ENCODE data around the gene MAX.
A peak's percentile ranks its signal among the peaks of the same experiment; 100 is the strongest.
"Not testable (repeated sequence)": the region's sequence is repeated elsewhere in the genome, so short reads cannot be mapped to it uniquely, and the experiment has no call there.

Gene MAX

DNA sequence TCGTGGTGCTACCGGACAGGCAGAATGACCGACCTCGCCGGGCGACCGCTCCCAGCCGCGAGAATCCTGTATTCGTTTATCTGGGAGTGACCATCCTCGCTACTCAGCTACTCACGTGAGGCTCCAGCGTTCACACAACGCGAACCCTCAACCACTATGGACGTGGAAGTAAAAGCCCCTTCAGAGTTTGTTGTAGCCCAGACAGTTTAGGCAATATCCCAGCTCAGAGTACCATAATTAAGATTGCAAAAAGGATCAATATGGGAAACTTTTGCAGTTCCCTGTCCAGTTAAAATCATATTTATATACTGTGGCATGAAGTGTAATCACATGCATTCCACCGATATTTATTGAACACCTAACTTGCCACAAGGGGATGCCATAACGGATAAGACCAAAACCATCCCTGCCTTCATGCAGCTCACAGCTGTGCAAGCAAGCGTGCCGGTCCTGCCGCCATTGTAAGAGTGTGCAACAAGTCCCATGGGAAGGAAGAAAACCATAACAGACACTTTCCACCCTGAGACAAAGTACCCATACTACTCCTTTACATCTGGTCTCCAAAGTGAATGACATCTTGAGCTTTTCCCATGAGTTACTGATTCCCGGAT lies 938 bp upstream of the MAX start:
- DNase-seq, result peak; percentile 68

DNA sequence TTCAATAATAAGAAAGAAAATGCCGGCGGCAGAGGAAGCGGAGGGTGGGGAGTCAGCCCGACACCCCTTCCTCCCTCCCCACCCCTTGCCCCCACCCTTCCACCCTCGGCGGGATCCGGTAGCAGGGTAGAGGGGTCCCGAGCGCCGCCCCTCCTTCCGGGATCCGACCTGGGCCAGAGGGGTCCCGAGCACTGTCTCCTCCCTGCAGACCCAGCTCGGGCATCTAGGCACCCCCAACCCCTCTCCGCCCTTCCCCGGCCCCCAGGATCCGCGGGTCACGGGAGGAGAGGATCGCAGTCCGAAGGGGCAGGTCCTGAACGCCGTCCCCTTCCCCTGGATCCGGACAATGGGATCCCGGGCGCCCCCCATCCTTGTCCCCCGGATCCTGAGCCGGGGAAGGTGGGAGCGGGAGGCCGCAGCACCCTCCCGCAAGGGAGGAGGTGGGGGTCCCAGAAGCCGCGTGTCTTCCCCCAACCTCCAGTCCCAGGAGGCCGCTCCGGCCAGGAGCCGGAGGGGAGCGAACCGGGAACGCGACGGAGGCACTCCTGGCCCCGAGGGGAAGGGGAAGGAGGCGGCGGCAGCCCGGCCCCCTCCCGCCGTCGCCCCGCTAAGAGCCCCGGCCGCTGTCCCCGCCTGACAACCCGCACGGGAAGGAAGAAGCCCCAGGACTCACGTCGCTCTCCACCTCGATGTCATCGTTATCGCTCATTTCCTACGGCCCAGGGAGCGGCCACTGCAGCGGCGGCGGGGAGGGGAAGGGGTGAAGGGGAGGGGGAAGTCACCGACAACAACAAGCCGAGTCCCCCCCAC lies 481 bp downstream of the MAX start:
- DNase-seq, result no peak

DNA sequence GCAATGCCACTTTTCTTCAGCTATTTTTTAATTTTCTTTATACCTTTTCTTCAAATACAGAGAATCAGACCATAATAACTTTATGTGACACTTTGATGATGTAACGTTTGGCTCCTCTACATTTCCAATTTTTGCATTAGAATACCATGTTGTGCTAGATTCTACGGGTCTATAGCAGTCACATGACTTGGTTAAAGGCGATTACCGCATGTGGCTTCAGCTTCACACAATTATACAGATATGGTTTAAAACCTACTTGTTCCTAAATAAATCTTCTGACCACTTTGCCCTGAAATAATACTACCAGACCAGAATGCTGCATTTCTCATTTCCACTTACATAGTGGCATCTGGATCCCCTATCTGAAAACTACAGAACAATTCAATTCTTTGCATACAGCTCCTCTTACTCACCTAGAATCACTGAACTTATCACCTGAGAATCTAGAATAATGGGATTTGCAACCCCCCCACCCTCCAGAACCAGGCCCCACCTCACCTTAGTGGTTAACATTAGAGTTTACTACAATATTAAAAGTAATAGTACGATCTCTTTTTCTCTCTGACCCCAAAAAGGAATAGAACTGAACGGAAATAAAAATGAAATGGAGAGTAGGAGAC lies 1.3 kb downstream of the MAX start:
- DNase-seq, result no peak

DNA sequence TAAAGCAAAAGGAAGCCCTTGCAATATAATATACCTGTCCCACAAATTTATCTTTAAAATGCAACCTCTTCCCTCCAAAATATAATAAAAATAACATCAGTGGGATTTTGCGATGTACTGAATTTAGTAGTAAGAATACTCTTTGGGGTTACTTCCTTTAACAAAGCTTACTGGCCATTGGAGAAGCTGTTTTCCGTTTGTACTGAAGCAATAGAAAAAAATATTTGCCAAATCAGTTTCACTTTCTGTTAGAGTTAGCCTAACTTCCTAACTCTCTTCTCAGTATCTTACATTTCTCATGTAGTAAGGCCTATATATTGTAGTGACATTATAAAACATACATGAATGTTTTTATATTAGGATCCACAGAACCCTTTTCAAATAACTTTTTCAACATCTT lies 3.7 kb downstream of the MAX start:
- DNase-seq, result no peak

DNA sequence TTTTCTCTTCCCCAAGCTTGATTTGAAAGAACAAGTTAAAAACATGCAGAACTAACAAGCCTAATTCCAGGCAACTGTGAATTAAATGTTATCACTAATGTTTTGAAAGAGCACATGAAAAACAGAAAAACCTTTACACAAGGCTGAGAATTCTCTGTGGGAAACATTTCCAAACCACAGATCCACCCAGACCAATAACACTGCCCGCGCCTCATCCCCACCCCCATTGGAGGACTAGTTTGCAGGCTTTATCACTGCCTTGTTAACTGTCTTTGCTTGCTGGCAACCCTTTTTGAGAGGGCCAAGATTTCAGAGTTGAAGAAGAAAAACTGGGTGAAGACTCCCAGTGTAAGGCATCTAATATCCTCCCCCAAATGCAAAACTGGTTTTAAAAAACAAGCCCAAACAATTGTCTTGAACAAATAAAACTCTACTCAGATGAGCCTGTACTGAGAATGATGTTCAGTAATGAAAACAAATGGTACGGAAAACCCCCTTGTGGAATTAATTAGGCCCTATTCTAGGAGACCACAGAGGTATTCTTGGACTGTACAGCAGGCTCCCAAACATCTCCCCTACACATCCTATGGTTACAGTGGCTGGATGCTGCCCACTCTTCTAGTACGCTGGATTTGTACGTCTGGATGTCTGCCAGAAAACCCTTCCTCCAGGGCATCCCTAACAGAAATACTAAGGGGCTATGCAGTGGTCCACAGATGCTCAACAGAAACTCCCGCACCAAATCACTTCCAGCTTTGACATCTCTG lies 5.8 kb downstream of the MAX start:
- no peak for DNase-seq

DNA sequence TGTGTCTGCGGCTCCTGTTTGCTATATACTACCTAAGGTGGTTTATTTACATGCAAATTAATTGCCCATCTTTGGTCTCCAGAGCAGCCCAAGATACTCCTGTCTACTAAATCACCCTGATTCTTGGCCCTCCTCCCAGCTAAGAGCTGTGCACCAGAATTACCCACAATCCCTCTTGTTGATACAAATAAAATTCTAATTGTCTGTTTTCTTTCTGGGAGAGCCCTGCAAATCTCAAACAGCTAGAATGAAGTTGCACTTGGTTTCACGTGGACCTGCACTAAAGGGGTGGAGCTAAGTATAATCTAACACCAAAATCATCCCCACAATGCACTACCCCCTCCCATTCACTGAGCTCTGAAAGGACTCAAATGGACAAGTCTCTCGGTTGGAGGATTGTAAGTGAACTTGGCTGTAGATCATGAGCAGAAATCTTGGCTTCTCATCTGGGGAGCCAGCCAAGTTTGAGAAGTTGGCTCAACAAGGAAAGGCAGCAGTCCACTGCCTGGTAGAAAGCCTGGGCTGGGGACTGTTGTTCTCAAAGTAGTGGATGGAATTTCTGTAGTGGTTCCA lies 6.6 kb downstream of the MAX start:
- no peak for DNase-seq

DNA sequence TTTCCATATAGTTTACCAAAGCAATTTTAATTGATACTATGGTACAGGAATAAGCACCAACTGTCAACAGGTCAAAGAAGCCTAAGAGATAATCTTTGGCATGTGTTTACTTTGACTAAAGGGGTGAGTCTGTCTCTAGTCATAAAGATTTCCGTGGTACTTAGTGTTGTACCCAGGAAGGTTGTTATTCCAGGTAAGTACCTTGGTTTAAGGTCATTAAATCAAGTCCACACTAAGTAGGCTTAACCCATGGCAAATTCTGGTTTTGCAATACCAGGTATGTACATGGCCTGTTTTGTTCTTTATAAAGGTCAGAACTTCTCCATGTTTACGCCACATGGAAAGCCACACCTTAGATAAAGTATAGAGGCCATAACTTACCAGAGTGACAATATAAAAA lies 10.0 kb downstream of the MAX start:
- DNase-seq, result no peak

DNA sequence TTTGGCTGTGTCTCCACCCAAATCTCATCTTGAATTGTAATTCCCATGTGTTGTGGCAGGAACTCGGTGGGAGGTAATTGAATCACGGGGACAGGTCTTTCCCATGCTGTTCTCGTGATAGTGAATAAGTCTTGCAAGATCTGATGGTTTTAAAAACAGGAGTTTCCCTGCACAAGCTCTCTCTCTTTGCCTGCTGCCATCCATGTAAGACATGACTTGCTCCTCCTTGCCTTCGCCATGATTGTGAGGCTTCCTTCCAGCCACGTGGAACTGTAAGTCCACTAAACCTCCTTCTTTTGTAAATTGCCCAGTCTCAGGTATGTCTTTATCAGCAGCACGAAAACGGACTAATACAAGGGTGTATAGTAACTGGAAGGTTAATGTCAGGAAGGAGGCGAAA lies 14.5 kb downstream of the MAX start:
- DNase-seq, result not testable (repeated sequence)

DNA sequence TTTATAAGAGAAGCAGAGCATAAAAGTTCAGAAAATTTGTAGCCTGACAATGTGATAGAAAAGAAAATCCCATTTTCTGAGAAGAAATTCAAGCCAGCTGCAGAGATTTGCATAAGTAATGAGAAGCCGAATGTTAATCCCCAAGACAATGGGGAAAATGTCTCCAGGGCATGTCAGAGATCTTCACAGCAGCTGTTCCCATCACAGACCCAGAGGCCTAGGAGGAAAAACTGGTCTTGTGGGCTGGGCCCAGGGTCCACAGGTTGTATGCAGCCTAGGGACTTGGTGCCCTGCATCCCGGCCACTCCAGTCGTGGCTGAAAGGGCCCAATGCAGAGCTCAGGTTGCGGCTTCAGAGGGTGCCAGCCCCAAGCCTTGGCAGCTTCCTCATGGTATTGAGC lies 15.6 kb downstream of the MAX start:
- DNase-seq, result peak; percentile 63

DNA sequence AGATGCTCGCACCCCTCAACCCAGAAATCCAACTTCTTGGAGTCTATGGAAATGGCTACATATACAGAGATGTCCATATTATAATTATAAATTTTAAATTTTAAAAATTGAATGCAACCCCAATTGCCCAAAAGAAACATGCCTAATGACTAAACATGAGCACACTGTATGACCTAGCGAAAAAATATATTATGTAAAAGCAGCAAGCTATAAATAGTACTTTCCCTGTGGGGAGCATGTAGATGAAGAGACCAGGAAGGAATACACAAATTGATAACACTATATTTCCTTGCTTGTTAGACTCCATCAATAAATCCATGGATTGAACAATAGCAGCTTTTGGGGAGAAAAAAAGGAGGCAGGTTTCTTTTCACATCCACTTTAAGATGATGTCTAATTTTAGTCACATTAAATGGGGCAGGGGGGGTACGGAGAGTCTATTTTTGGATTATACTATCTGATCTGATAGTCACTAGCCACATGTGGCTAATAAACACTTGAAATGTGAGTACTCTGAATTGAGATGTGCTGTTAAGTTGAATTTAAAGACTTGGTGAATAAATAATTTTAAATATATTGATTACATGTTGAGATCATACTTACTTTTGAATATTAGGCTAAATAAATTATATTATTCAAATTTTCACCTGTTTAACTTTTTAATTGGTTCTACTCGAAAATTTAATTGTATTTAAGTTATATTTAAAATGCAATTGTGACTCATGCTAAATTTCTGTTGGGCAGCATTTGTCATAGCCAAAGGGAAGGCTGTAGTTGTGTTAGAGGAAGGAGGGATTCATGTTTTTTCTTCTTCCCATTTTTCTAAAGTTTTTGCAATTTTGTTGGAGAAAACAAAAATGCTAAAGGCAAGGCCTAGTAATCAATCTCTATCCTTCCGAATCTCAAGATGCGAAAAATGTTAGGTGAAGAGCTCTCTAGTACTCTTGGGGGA lies 17.5 kb downstream of the MAX start:
- DNase-seq, result no peak

DNA sequence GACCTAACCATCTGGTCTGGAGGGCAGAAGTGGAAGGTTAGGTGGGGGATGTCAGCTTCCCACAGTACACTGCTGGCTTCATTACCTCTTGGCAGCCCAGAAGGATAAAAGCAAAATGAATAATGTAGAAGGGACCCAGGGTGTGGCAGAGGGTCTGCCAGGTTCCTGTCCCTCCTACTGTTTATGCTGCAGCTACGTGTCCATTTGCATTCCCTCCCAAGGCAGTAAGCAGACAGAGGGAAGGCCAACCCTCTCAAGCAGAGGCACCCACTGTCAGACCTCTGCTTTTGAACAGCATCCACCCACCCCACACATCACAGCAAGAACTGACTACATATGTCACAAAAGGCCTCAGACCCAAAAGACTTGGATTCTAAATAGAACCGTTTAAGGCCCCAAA lies 19.4 kb downstream of the MAX start:
- DNase-seq, result no peak

DNA sequence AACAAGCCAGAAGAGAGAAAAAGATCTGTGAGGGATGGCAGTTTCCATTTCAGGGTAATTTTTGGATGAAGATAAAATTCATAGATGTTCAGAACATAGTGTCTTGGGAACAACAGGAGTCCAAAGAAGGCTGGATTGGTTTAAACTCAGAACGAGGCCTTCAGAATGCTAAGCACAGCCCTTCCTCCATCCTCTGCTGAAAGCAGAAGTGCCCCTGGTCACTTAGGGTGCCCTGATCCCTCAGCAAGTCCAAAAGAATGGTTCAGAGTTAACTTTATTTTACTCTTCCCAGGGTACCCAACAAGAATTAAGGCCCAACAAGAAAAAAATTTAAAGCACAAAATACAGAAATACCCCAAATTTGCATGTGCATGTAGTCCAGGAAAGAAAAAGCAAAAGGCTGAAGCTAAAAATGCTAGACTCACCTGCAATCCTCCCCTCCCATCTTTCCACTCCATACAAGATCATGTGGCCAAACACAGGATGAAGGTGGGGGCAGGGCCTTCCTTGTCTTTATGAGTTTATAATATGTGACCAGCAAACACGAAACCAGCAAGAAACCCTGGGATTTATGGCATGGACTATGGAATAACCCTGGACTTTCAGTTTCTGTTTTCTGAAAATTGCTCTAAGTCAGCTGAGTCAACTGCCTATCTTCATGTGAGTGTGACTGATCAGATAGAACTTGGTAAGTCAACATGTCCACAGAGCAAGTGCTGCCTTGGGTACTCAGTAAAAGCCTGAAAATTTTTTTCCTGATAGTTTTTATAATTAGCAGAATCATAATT lies 21.2 kb downstream of the MAX start:
- no peak for DNase-seq

DNA sequence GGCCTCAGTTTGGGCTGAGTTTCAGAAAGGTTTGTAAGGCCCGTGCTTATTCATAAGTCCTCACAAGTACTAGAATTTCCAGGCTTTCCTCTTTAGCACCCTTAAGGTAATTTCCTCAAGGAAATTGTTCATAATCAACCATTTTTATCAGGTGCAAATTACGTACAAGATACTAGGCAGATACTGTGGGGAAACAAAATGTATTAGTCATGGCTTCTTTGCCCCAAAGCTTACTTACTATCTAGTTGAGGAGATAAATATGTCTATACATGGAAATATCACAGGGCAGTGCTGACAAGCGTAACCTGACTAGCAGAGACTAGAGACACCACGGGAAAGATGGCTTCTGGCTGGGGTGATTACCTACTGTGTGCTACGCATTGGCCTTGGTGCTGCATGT lies 22.5 kb downstream of the MAX start:
- DNase-seq, result no peak

DNA sequence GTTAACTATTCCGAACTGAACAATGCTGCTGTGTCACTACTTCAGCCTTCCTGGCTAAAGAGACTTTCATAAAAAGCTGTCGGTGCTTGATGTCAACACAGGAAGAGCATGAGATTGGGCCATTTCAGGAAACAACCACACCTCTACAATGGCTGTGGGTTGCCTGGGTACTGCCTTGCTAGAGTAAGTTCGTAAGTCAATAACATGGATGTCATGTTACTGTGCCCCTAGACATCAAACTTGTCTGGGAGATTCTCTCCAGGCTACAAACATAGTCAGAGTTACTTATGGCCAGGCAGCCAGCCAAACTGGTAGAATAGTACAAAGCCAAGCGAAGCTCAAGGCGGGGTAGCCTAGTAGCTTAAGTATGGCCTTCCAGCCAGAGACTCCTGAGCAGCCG lies 23.1 kb downstream of the MAX start:
- DNase-seq, result no peak

DNA sequence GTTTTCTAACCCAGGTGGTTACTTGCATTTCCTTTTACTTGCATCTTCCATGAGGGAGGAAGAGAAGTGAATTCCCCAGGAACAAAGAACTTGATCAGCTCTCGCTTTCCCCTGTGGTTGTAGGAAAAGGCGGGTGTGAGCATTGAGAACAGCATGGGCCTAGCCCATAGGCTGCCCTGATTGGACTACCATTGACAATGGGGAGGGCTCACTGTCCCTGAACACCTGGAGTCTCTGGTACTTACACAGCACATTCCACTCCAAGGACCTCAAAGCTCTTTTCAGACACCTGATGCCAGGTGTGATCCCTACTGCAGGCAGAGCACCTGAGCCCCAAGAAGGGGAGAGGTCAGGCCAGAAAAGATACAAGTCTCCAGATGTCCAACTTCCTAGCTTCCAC lies 25.0 kb downstream of the MAX start:
- no peak for DNase-seq

DNA sequence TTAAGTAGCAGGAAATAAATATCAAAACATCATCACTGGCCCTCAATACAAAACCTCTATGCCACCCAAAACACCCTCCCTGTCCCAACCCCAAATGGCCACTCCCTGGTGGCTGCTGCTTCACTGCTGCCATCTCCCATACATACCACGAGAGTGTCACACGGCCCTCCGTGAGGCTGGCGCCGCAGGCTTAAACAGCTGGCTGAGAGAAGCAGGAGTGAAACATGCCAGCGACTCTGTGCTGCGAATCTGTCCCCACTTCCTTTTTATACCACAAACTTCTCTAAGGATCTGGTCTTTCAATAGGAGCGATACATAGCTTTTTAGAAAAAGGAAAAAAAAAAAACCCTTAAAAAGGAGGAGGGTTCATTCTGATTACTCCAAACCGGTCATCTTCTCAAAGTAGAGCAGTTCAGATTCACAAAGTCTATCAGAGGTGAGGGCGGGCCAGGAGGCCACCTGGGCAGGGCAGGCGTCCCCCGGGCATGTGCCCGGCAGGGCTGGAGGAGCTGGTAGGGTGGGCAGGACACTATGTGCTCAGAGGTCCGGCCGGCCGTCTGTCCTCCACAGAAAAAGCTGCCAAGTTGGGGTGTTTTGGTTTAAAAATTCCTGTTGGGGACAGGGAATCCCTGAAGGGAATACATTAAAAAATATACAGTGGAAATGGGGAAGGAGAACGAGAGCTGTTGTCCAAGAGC lies 26.5 kb downstream of the MAX start:
- DNase-seq, result no peak

DNA sequence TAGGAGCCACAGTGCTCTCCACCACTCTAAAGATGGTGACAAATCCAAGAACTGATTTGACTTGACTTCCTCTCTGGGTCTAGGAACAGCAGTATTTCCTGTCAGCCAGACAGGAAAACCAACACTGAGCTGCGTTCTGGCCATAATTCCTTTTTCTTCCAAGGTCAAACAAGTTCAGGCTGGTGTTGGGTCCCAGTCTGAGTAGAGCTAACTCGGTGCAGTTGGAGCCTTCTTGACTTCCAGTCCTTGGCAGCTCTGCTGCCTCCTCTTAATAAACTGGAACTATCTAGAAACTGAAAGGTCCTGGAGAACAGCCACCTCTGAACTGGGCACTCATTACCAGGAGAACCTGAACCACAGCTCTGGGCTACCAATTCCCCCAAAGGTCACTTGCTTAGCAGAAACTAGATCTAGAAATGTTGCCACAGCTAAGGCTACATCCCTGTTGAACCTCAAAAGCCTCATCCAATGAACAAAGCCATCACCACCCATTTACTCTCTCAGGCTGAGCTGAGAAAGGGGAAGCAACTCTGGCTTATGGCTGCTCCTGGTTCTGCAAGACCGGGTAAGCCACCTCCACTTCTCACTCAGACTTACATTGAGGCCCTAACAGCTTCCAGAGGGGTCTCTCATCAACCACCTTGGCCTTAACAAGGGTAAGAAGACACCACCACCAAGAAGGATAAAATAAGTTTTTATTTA lies 27.7 kb downstream of the MAX start:
- no peak for DNase-seq

DNA sequence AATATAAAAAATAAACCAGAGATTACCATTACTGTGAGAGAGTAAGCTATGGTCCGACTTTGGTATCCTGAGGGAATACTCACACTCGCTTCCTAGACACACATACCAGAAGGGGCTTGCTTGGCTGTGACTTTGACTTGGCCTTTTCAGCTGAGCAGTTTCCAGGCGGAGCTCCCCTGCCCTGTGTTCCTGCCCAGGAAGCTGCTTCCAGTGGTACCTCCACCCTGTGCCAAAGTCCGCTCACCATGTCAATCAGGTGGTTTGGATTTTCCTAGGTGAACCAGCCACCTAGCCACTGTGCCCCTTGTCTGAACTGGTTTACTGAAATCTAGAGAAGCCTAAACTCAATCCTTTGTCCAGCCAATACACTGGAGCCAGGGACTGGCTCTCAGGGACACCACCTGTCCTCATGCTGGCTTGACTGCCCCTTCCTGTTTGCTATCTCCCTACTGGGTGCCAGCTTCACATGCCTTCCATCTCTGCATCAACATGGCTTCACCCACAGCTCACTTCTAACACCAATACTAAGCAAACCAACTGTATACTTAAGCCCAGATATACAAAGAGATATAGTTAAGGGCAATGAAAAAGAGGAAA lies 28.6 kb downstream of the MAX start:
- DNase-seq, result no peak

DNA sequence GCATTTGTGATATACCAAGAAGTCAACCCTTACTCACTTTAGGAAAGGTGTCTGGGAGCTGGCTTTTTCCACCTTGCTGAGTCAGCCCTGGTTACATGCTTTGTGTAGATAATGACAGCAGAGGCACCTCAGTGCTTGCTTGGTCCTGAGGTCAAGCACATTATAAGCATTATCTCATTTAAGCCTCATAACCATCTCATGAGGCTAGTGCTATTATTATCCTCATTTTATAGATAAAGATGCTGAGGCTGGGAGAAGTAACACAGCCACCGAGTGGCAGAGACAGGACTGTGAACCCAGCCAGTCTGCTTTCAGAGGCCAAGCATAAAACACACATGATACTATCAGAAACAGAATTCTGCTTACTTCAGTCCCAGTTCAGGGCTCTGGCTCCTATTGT lies 29.4 kb downstream of the MAX start:
- no peak for DNase-seq

DNA sequence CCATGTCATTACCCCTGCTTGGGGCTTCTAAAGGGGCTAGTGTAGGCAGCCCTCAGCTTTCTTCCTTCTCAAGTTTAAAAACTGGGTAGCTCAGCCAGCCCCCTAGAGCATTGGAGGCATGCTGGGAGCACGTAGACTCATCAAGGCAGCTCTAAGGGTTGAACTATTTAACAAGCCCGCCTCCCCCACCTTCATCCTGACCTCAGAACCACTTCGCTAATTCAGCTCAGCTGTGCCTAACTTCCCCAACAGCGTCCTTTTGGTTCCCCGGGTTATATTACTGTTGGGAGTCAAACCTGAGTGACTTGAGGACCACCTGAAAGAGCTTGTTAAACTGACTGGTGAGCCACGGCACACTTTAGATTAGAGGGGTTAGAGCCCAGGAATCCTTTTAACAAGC lies 30.1 kb downstream of the MAX start:
- no peak for DNase-seq

All from NCI-H524 treated with DMSO at 0.1 percent for 48 hours (cell line).